HepG2 (cell line): ENCODE measurements around the gene CERS1. TPM values are rescaled to one million over a fixed set of nuclear protein-coding genes. Genes with fewer than 3 reads are reported as not detected.

Experiments used
- ATAC-seq: fragments of 200-7000 bp; cut with Tn5 transposase; 3 replicates; pipeline ENCODE4 v1.9.1; 2020; ENCODE audit warnings: mild to moderate bottlenecking, moderate library complexity
- BruUV-seq: library from RNA; stranded (reverse); fragments of 400-500 nt; replicated peaks from 2 replicates; lab custom pipeline; 2021; lab: Mats Ljungman, UMichigan
- CTCF ChIA-PET: fragments of 300-600 bp; formaldehyde crosslinking; extraction: SDS; loops from one replicate; lab custom pipeline; 2021; ENCODE audit warnings: low total read pairs, inconsistent platforms, low intra/inter-chr PET ratio; lab: Yijun Ruan, JAX
- POLR2A ChIA-PET: fragments of 350-600 bp; sonication (Branson Sonifier 250); formaldehyde crosslinking; loops from one replicate; lab custom pipeline; 2020; ENCODE audit warnings: antibody characterized with exemption, inconsistent platforms; lab: Yijun Ruan, JAX
- DNase-seq: peaks from one replicate; pipeline ENCODE4 v3.0.0-alpha.2; 2015; ENCODE audit warnings: low spot score
- FAIRE-seq: peaks from 3 replicates; lab custom pipeline; 2011; peaks lifted over from hg19 to GRCh38; lab: Jason Lieb, UNC
- H2AFZ ChIP-seq: one replicate; pipeline ENCODE4 v1.6.1; 2011; ENCODE audit warnings: low read length, inconsistent platforms
- H3K27ac ChIP-seq: fragments of 300-600 bp; 3 replicates; pipeline ENCODE4 v1.8.0; 2011; ENCODE audit warnings: mixed run types, mild to moderate bottlenecking, mixed read lengths, low read length, inconsistent platforms; ENCODE audit not compliant: insufficient read depth; ENCODE audit errors: extremely low read length
- H3K27me3 ChIP-seq, 2 experiments: fragments of 200-600 bp in 1 of 2; 2 replicates in 1 of 2; 3 replicates in 1 of 2; pipeline versions ENCODE4 v1.6.0 to v1.8.0; 2011; ENCODE audit warnings: low read length in 2 of 2, mild to moderate bottlenecking in 2 of 2, moderate library complexity in 2 of 2, inconsistent platforms in 1 of 2; ENCODE audit not compliant: insufficient read depth in 2 of 2, control insufficient read depth in 1 of 2
- H3K36me3 ChIP-seq, 2 experiments: fragments of 200-600 bp in 1 of 2; replicated peaks in 1 of 2; 2 replicates in 1 of 2; 3 replicates in 1 of 2; pipeline versions ENCODE4 v1.5.1 to v1.8.0; 2011; ENCODE audit warnings: low read length in 2 of 2, inconsistent platforms in 1 of 2; ENCODE audit not compliant: insufficient read depth in 2 of 2, control insufficient read depth in 1 of 2
- H3K4me1 ChIP-seq: 2 replicates; pipeline ENCODE4 v1.5.1; 2012; ENCODE audit warnings: low read length, inconsistent platforms; ENCODE audit not compliant: insufficient read depth
- H3K4me2 ChIP-seq: 2 replicates; pipeline ENCODE4 v1.6.0; 2011; ENCODE audit warnings: low read depth, low read length, inconsistent platforms
- H3K4me3 ChIP-seq, 3 experiments: fragments of 200-600 bp in 1 of 3; sonication (generic), shearing (Covaris generic) in 1 of 3; replicated peaks in 1 of 3; 2 replicates each; pipeline ENCODE4 v1.5.1; 2011 to 2016; ENCODE audit warnings: low read length in 3 of 3, inconsistent platforms in 2 of 3, low read depth in 2 of 3, mild to moderate bottlenecking in 2 of 3, control low read depth in 1 of 3, mixed read lengths in 1 of 3; ENCODE audit not compliant: insufficient read depth in 1 of 3
- H3K79me2 ChIP-seq: one replicate; pipeline ENCODE4 v1.6.1; 2011; ENCODE audit warnings: low read length, inconsistent platforms; ENCODE audit not compliant: insufficient read depth
- H3K9ac ChIP-seq: 2 replicates; pipeline ENCODE4 v1.6.0; 2011; ENCODE audit warnings: mild to moderate bottlenecking, low read depth, low read length, inconsistent platforms; ENCODE audit not compliant: insufficient read depth
- H3K9me3 ChIP-seq: 2 replicates; pipeline ENCODE4 v1.5.1; 2012; ENCODE audit warnings: mild to moderate bottlenecking, low read length
- H4K20me1 ChIP-seq: 2 replicates; pipeline ENCODE4 v1.6.0; 2011; ENCODE audit warnings: inconsistent platforms, mild to moderate bottlenecking, low read length, moderate library complexity; ENCODE audit not compliant: insufficient read depth
- BCL3 ChIP-seq: sonication (generic); formaldehyde crosslinking; IDR thresholded peaks from 2 replicates; pipeline ENCODE4 v1.5.1; 2020; ENCODE audit warnings: mild to moderate bottlenecking, missing genetic modification reagents, moderate library complexity
- CSRNP1 ChIP-seq: sonication (generic); formaldehyde crosslinking; IDR thresholded peaks from 2 replicates; pipeline ENCODE4 v1.8.1; 2023; ENCODE audit warnings: mild to moderate bottlenecking, missing genetic modification reagents
- KIAA2018 ChIP-seq: sonication (generic); formaldehyde crosslinking; IDR thresholded peaks from 2 replicates; pipeline ENCODE4 v1.5.0; 2020; ENCODE audit warnings: mild to moderate bottlenecking, missing genetic modification reagents, borderline replicate concordance
- PAXIP1 ChIP-seq: sonication (generic); formaldehyde crosslinking; conservative IDR thresholded peaks from 2 replicates; pipeline ENCODE4 v1.4.0; 2020; ENCODE audit warnings: mild to moderate bottlenecking, missing genetic modification reagents, moderate library complexity
- ZC3H13 ChIP-seq: sonication (generic); formaldehyde crosslinking; IDR thresholded peaks from 2 replicates; pipeline ENCODE4 v1.8.1; 2023; ENCODE audit warnings: mild to moderate bottlenecking, missing genetic modification reagents, moderate library complexity
- ZNF205 ChIP-seq: IDR thresholded peaks from 2 replicates; pipeline ENCODE4 v1.6.1; 2018; ENCODE audit warnings: missing biosample characterization, missing genetic modification reagents
- ZNF44 ChIP-seq: sonication (generic); formaldehyde crosslinking; IDR thresholded peaks from 2 replicates; pipeline ENCODE4 v1.5.1; 2020; ENCODE audit warnings: mild to moderate bottlenecking, missing genetic modification reagents
- WGBS: methylation state at CpG from one replicate; pipeline ENCODE4 v1.1.6; 2017; ENCODE audit warnings: low lambda C conversion rate; 5-methylcytosine and 5-hydroxymethylcytosine counted together
- in situ Hi-C: cut with HindIII; loops from 2 replicates; pipeline ENCODE4 v1.10.0; 2017; ENCODE audit warnings: low pct_unique_long_range_greater_than_20kb; ENCODE audit not compliant: extremely low pct_ligation_motif_present
- intact Hi-C: fragments of 100-400 bp; cut with micrococcal nuclease; formaldehyde crosslinking; loops from one replicate; pipeline ENCODE4 v1.10.0; 2022; ENCODE audit not compliant: unreplicated experiment
- polyA plus RNA-seq, 8 experiments: library from polyadenylated mRNA; depleted of rRNA in 3 of 8; stranded (reverse) in 7 of 8; unstranded in 1 of 8; fragments of >200 nt; fragmentation: Illumina TruSeq in 4 of 8; extraction: Trizol in 4 of 8; gene quantifications; 2 replicates each; pipeline versions ENCODE4 v1.2.1 to v1.2.3, GENCODE V29; 2011 to 2016; ENCODE audit warnings: low read depth in 4 of 8, missing spikeins in 1 of 8, mixed read lengths in 1 of 8; ENCODE audit not compliant: insufficient read depth in 1 of 8
- total RNA-seq, 5 experiments: library from RNA; depleted of rRNA; stranded (reverse); fragments of >200 nt; fragmentation: Illumina TruSeq; extraction: Trizol; gene quantifications; 2 replicates each; pipeline ENCODE4 v1.2.3, GENCODE V29; 2016; ENCODE audit warnings: low read depth in 1 of 5

The CERS1 gene
- total and polyA plus RNA-seq, 2 of the 13 experiments (the other 11 are each of a cell fraction or from before 2014, with no cell fraction given) = 4.6 to 9.8 TPM

GRCh38 chr19:18893587-18894253, 2.2 kb downstream of the CERS1 start:
- CTCF ChIA-PET = interaction anchor here (0.9 kb wide), 1 partner anchor 91 kb away, joined by 3 read pairs; no protein-coding TSS in a partner anchor
- DNase-seq (no peak), FAIRE-seq (no peak), ATAC-seq (no peak)
- 93% methylated on average over 16 of the region's 18 CpGs for WGBS
- Histone ChIP-seq H3K27ac (no peak overlapping the region), H4K20me1 (no peaks in the 10 kb centered on the region), H3K36me3 (no peaks in the 10 kb centered on the region), H3K27me3 (no peaks in the 10 kb centered on the region; a peak in 1 of 5 replicates), H3K4me3 (no peak overlapping the region), H3K9ac (no peak overlapping the region), H3K4me2 (no peak overlapping the region), H3K4me1 (peaks cover 21% of the 10 kb centered on the region), H3K79me2 (no peaks in the 10 kb centered on the region), H2AFZ (no peak overlapping the region), H3K9me3 (no peaks in the 10 kb centered on the region)
- in situ Hi-C loops = loop anchor here (10.0 kb wide), 1 partner anchor 91 kb away; no protein-coding TSS in a partner anchor
- POLR2A ChIA-PET = no interaction called here
- intact Hi-C loops = no loop called here
- no TSS peak for BruUV-seq
- TF ChIP-seq ZC3H13 (CRISPR knock-in tag) (no peak), ZNF44 (CRISPR knock-in tag) (no peak), ZNF205 (CRISPR knock-in tag) (no peak), BCL3 (CRISPR knock-in tag) (no peak), CSRNP1 (CRISPR knock-in tag) (no peak), PAXIP1 (CRISPR knock-in tag) (no peak), KIAA2018 (CRISPR knock-in tag) (no peak)
